OCI-LY3 (cell line): Measurements from ENCODE around the gene SNRNP35.

Experiments used
- CTCF ChIP-seq: fragments of 200-600, 300-600 bp; sonication (generic); IDR thresholded peaks from 2 replicates; pipeline ENCODE4 v1.5.1; 2014; ENCODE audit warnings: antibody characterized with exemption, low read length, low read depth
- EZH2phosphoT487 ChIP-seq: fragments of 200-600 bp; shearing (Covaris generic); IDR thresholded peaks from 2 replicates; pipeline ENCODE4 v1.6.1; 2018; ENCODE audit warnings: antibody characterized with exemption, mixed run types, low read depth

DNA sequence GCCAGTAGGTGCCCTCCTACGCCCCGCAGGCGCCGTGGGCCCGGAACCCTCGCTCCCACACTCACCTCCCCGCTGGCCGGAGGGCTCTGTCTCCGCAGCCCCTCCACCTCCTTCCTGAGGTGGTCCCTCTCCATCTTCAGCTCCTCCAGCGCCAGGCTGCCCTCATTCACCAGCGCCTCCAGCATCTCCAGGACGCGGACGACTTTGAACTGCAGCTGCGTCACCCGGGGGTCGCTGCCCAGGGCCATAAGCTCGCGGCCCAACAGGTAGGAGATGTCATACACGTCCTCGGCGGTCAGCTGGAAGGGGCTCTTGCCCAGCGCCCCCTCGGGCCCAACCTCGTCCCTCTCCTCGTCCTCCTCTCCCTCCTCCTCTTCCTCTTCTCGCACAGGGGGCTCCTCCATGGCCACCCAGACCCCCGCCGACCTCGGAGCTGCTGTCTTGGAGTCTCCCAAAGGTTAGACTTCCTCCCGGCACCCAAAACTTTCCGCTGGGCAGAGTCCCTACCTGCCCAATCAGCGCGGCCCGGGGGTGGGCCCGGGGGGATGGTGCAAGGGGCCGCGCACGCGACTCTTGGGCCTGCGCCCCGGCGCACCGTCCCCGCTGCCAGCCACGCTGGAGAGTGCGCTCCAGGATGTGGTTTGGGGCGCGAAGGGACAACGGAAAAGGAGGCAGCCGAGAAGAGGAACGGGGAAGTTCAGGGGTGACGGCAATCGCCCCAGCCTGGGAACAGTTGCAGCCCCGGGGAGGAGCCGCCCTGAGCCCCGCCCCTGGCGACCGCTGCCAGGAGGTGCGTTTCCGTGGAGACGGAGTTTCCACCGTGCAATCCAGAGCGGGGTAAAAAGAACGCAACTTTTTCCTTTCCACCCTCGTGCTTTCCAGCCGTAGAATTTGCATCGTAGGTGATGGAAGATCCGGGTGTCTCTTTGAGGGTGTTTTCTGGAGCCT is 21.6 kb upstream of the SNRNP35 start, which contains the start of gene RILPL2:
- TF ChIP-seq CTCF (peak; percentile 15; the same call in 1 of the 2 replicates), EZH2phosphoT487 (no peak)
